Spleen (tissue), 11 donors: ENCODE results near the gene TNFRSF14. TPM values are rescaled to one million over a fixed set of nuclear protein-coding genes. Genes with fewer than 3 reads are reported as not detected.
A peak's percentile ranks its signal among the peaks of the same experiment; 100 is the strongest.

ENCODE experiments used
- DNase-seq: peaks from one replicate; pipeline ENCODE4 v3.0.0-alpha.2; 2020
- H3K27ac ChIP-seq, 8 donors: fragments of 200-600 bp; sonication (generic) in 7 of 8; 1 replicate in 4 of 8; 2 replicates in 4 of 8; pipeline versions ENCODE4 v1.5.0 to v1.8.0; 2016 to 2021; ENCODE audit warnings: inconsistent platforms in 4 of 8, mild to moderate bottlenecking in 4 of 8, moderate library complexity in 1 of 8
- H3K27me3 ChIP-seq, 7 donors: fragments of 200-600 bp; sonication (generic) in 6 of 7; replicated peaks in 1 of 7; 1 replicate in 4 of 7; 2 replicates in 3 of 7; pipeline versions ENCODE4 v1.5.0 to v1.8.0; 2016 to 2021; ENCODE audit warnings: inconsistent platforms in 3 of 7, mild to moderate bottlenecking in 1 of 7
- H3K36me3 ChIP-seq, 6 donors: fragments of 200-600 bp; sonication (generic) in 5 of 6; 1 replicate in 4 of 6; 2 replicates in 2 of 6; pipeline versions ENCODE4 v1.5.0 to v1.8.0; 2016 to 2021; ENCODE audit warnings: inconsistent platforms in 2 of 6
- H3K4me1 ChIP-seq, 6 donors: fragments of 200-600 bp; sonication (generic) in 5 of 6; 1 replicate in 3 of 6; 2 replicates in 3 of 6; pipeline versions ENCODE4 v1.5.0 to v1.8.0; 2016 to 2021; ENCODE audit warnings: inconsistent platforms in 3 of 6
- H3K4me3 ChIP-seq, 8 donors: fragments of 200-600 bp; sonication (generic) in 7 of 8; 1 replicate in 4 of 8; 2 replicates in 4 of 8; pipeline versions ENCODE4 v1.5.0 to v1.8.0; 2016 to 2021; ENCODE audit warnings: inconsistent platforms in 4 of 8, mild to moderate bottlenecking in 4 of 8, moderate library complexity in 2 of 8
- H3K9me3 ChIP-seq, 8 donors: fragments of 200-600 bp; sonication (generic) in 7 of 8; 1 replicate in 4 of 8; 2 replicates in 4 of 8; pipeline versions ENCODE4 v1.5.0 to v1.8.0; 2016 to 2021; ENCODE audit warnings: inconsistent platforms in 4 of 8
- CTCF ChIP-seq, 11 experiments: fragments of 200-600 bp in 7 of 11; fragments of 450-650 bp in 4 of 11; sonication (generic) in 4 of 11; IDR thresholded peaks in 8 of 11; conservative IDR thresholded peaks in 3 of 11; 1 replicate in 7 of 11; 2 replicates in 4 of 11; pipeline versions ENCODE4 v1.4.0 to v1.8.0; 2016 to 2021; ENCODE audit warnings: antibody characterized with exemption in 11 of 11, inconsistent platforms in 4 of 11, mild to moderate bottlenecking in 1 of 11
- POLR2A ChIP-seq, 3 donors: fragments of 450-650 bp; IDR thresholded peaks; one replicate each; pipeline ENCODE4 v1.5.1; 2017; ENCODE audit warnings: antibody characterized with exemption in 3 of 3, mild to moderate bottlenecking in 1 of 3
- POLR2AphosphoS5 ChIP-seq, 3 donors: sonication (generic); formaldehyde crosslinking; IDR thresholded peaks; one replicate each; pipeline ENCODE4 v1.5.1; 2017; ENCODE audit warnings: antibody characterized with exemption in 3 of 3
- WGBS, 5 donors: extraction: QIAGEN DNeasy Blood & Tissue Kit in 3 of 5; methylation state at CpG; one replicate each; pipeline versions ENCODE4 v1.1.5 to v1.1.7; 2013 to 2018; 5-methylcytosine and 5-hydroxymethylcytosine counted together
- intact Hi-C: fragments of 100-400 bp; cut with DNase I; formaldehyde crosslinking; loops from one replicate; pipeline ENCODE4 v1.15.0; 2023; ENCODE audit warnings: low total_unique reads
- polyA plus RNA-seq, 3 donors: library from polyadenylated mRNA; stranded (reverse); fragments of 200-250 nt; gene quantifications; one replicate each; pipeline ENCODE4 v1.2.1, GENCODE V29; 2013
- total RNA-seq, 7 donors: library from RNA; depleted of rRNA in 3 of 7; stranded (reverse); fragments of >200 nt in 3 of 7; fragmentation: NEBNext Ultra II Directional in 4 of 7; extraction: Animal tissue kit (Norgen Biotek cat#: 25700) in 4 of 7; gene quantifications; one replicate each; pipeline versions ENCODE4 v1.1.0 to v1.2.1, GENCODE V29; 2016 to 2021
- donor health status: healthy with polysubstance abuse.
- donor health status: DM: no; HTN: no; CAD: no; lungs with moderate emphysema.
- donor health status: DM: no; HTN: no; CAD: no.
- donor health status: Bipolar disorder and iron deficiency.
- donor health status: healthy.
- donor health status: DM: no; HTN: no; CAD: no.
- donor health status: DM: yes; HTN: yes; CAD: no.

Gene TNFRSF14
- total and polyA plus RNA-seq, 10 donors, result 146 to 366 (median 191) TPM

- intact Hi-C loops, result no loop called here
- no peak for TF ChIP-seq CTCF (IDR thresholded peaks at IDR 0.05 in 8 of 11, conservative IDR thresholded peaks at IDR 0.05 in 3 of 11)
- TF ChIP-seq POLR2AphosphoS5 (IDR thresholded peaks at IDR 0.05), result no peak
- no peak for TF ChIP-seq POLR2A (IDR thresholded peaks at IDR 0.05)
- Histone ChIP-seq H3K4me1 (peaks cover 13 to 77% (median 53%) of the 10 kb centered on the region in 6 donors), H3K27ac (peak overlapping the region in 1 of 8 donors; percentile 56), H3K4me3 (no peak overlapping the region), H3K27me3 (peaks cover 0 to 80% (median 29%) of the 10 kb centered on the region in 7 donors), H3K9me3 (no peaks in the 10 kb centered on the region), H3K36me3 (no peaks in the 10 kb centered on the region)
- WGBS, 5 donors, result 77 to 91% (median 88%) methylated on average over 11 of the region's 11 CpGs
- DNase-seq, result no peak
Observed at GRCh38 chr1:2533365-2533764, 22.8 kb upstream of the TNFRSF14 start.

- H3K27me3 ChIP-seq, result peaks cover 0 to 75% (median 29%) of the 10 kb centered on the region in 7 donors
- 12 to 32% (median 20%) methylated on average over 5 to 7 of the region's 7 CpGs for WGBS, 5 donors
- no peaks in the 10 kb centered on the region for H3K9me3 ChIP-seq
- no peaks in the 10 kb centered on the region for H3K36me3 ChIP-seq
- intact Hi-C loops, result no loop called here
- H3K27ac ChIP-seq, result peak overlapping the region in 5 of 8 donors; percentile 42 to 66 (median 45)
- DNase-seq, result no peak
- no peak overlapping the region for H3K4me3 ChIP-seq
- H3K4me1 ChIP-seq, result peaks cover 5 to 68% (median 44%) of the 10 kb centered on the region in 6 donors
- TF ChIP-seq POLR2A (IDR thresholded peaks at IDR 0.05) (no peak), CTCF (IDR thresholded peaks at IDR 0.05 in 8 of 11, conservative IDR thresholded peaks at IDR 0.05 in 3 of 11) (no peak), POLR2AphosphoS5 (IDR thresholded peaks at IDR 0.05) (peak; percentile 44 to 73 (median 71))
Observed at GRCh38 chr1:2534315-2534686, 21.9 kb upstream of the TNFRSF14 start.

- intact Hi-C loops, result no loop called here
- no peak for DNase-seq
- peaks cover 4 to 63% (median 39%) of the 10 kb centered on the region in 6 donors for H3K4me1 ChIP-seq
- no peaks in the 10 kb centered on the region for H3K9me3 ChIP-seq
- WGBS, 5 donors, result 43 to 60% (median 56%) methylated on average over 16 to 18 of the region's 18 CpGs
- H3K27me3 ChIP-seq, result peaks cover 0 to 74% (median 26%) of the 10 kb centered on the region in 7 donors
- H3K4me3 ChIP-seq, result no peak overlapping the region
- no peaks in the 10 kb centered on the region for H3K36me3 ChIP-seq
- no peak for TF ChIP-seq POLR2AphosphoS5 (IDR thresholded peaks at IDR 0.05)
- TF ChIP-seq POLR2A (IDR thresholded peaks at IDR 0.05), result no peak
- TF ChIP-seq CTCF (IDR thresholded peaks at IDR 0.05 in 8 of 11, conservative IDR thresholded peaks at IDR 0.05 in 3 of 11), result no peak
- peak overlapping the region in 4 of 8 donors; percentile 45 to 66 (median 50) for H3K27ac ChIP-seq
Observed at GRCh38 chr1:2534687-2535441, 21.3 kb upstream of the TNFRSF14 start.

GRCh38 chr1:2535455-2535854 is 20.7 kb upstream of the TNFRSF14 start:
- H3K27me3 ChIP-seq, result peaks cover 0 to 74% (median 21%) of the 10 kb centered on the region in 7 donors
- H3K9me3 ChIP-seq, result no peaks in the 10 kb centered on the region
- intact Hi-C loops, result no loop called here
- H3K4me1 ChIP-seq, result peaks cover 0 to 63% (median 36%) of the 10 kb centered on the region in 6 donors
- DNase-seq, result no peak
- 61 to 79% (median 75%) methylated on average over 23 to 27 of the region's 27 CpGs for WGBS, 5 donors
- H3K4me3 ChIP-seq, result no peak overlapping the region
- TF ChIP-seq CTCF (IDR thresholded peaks at IDR 0.05 in 8 of 11, conservative IDR thresholded peaks at IDR 0.05 in 3 of 11), result no peak
- no peak for TF ChIP-seq POLR2AphosphoS5 (IDR thresholded peaks at IDR 0.05)
- TF ChIP-seq POLR2A (IDR thresholded peaks at IDR 0.05), result no peak
- H3K36me3 ChIP-seq, result no peaks in the 10 kb centered on the region
- peak overlapping the region in 4 of 8 donors; percentile 45 to 66 (median 50) for H3K27ac ChIP-seq
